Measurements from ENCODE around the gene RIMS4. TPM values are rescaled to one million over a fixed set of nuclear protein-coding genes. Genes with fewer than 3 reads are reported as not detected.

The RIMS4 gene
- total and polyA plus RNA-seq, 2 donors, result 0.14 to 0.21 TPM

- no peak for DNase-seq (ENCODE audit: low read depth in 6 of 9, low spot score in 9 of 9)
- Histone ChIP-seq H3K9me3 (ENCODE audit: control insufficient read depth in 2 of 2, insufficient read depth in 1 of 2, low read length in 1 of 2) (no peaks in the 10 kb centered on the region), H3K36me3 (ENCODE audit: control insufficient read depth in 2 of 2, insufficient read depth in 2 of 2, low read length in 1 of 2) (no peaks in the 10 kb centered on the region), H3K27me3 (ENCODE audit: control insufficient read depth in 2 of 2, insufficient read depth in 1 of 2, low read length in 1 of 2) (peaks cover 0 to 2% of the 10 kb centered on the region in 2 donors), H3K4me3 (ENCODE audit: low read length in 2 of 2) (no peak overlapping the region), H3K4me1 (ENCODE audit: control insufficient read depth in 2 of 2, insufficient read depth in 2 of 2, low read length in 2 of 2) (no peaks in the 10 kb centered on the region), H3K27ac (ENCODE audit: low read depth in 1 of 2, low read length in 1 of 2) (no peak overlapping the region)
- WGBS, result 95% methylated on average over 7 of the region's 7 CpGs
Measured at GRCh38 chr20:44701858-44702256, 108.5 kb downstream of the RIMS4 start.

Other genes starting within 250 kb of the RIMS4 start
- gene PKIG, start 228.0 kb downstream of the RIMS4 start, total RNA-seq, result 27.7 TPM
- gene PKIG, start 228.0 kb downstream of the RIMS4 start, polyA plus RNA-seq, result 41.7 TPM
- gene ADA, start 158.8 kb downstream of the RIMS4 start, total RNA-seq, result 296 TPM
- 61.1 TPM for gene ADA, start 158.8 kb downstream of the RIMS4 start, polyA plus RNA-seq
- gene CCN5, start 95.2 kb downstream of the RIMS4 start, total RNA-seq, result 0.05 TPM
- 3.5 TPM for gene CCN5, start 95.2 kb downstream of the RIMS4 start, polyA plus RNA-seq
- 0.05 TPM for gene KCNK15, start 64.7 kb downstream of the RIMS4 start, total RNA-seq
- 0.16 TPM for gene KCNK15, start 64.7 kb downstream of the RIMS4 start, polyA plus RNA-seq
- gene YWHAB, start 75.2 kb upstream of the RIMS4 start, total RNA-seq, result 109 TPM
- gene YWHAB, start 75.2 kb upstream of the RIMS4 start, polyA plus RNA-seq, result 107 TPM
- gene PABPC1L, start 99.5 kb upstream of the RIMS4 start, total RNA-seq, result 7.2 TPM
- 131 TPM for gene PABPC1L, start 99.5 kb upstream of the RIMS4 start, polyA plus RNA-seq
- gene TOMM34, start 149.9 kb upstream of the RIMS4 start, total RNA-seq, result 16.8 TPM
- gene TOMM34, start 149.9 kb upstream of the RIMS4 start, polyA plus RNA-seq, result 20.0 TPM
- gene STK4, start 156.0 kb upstream of the RIMS4 start, total RNA-seq, result 45.5 TPM
- gene STK4, start 156.0 kb upstream of the RIMS4 start, polyA plus RNA-seq, result 35.0 TPM

Data from thymus (tissue), 11 donors.